ENCODE results near the gene SLC6A17. TPM values are rescaled to one million over a fixed set of nuclear protein-coding genes. Genes with fewer than 3 reads are reported as not detected.

The SLC6A17 gene
- total RNA-seq, 6 experiments from 2014 or later = not detected

- DNase-seq (no peak), ATAC-seq (no peak)
- no peaks in the 10 kb centered on the region for H3K27me3 ChIP-seq
- TF ChIP-seq CTCF (IDR thresholded peaks at IDR 0.05) (no peak), POLR2A (IDR thresholded peaks at IDR 0.05) (no peak)
- H3K36me3 ChIP-seq = no peaks in the 10 kb centered on the region
- intact Hi-C loops (cut with DNase I) = no loop called here
- H3K4me1 ChIP-seq = no peaks in the 10 kb centered on the region
- no peak overlapping the region for H3K4me3 ChIP-seq
- WGBS (ENCODE audit: insufficient coverage, low coverage, low lambda C conversion rate, missing lambda C conversion rate) = 43% methylated on average over 2 of the region's 2 CpGs
- no peak overlapping the region for H3K27ac ChIP-seq
- H3K9me3 ChIP-seq = no peaks in the 10 kb centered on the region
Observed at GRCh38 chr1:110241516-110241915, 91.2 kb downstream of the SLC6A17 start.

- DNase-seq (no peak), ATAC-seq (no peak)
- Histone ChIP-seq H3K4me3 (no peak overlapping the region), H3K27me3 (no peaks in the 10 kb centered on the region), H3K27ac (no peak overlapping the region), H3K36me3 (no peaks in the 10 kb centered on the region), H3K9me3 (no peaks in the 10 kb centered on the region), H3K4me1 (no peaks in the 10 kb centered on the region)
- intact Hi-C loops (cut with DNase I) = no loop called here
- no peak for TF ChIP-seq CTCF (IDR thresholded peaks at IDR 0.05)
- no peak for TF ChIP-seq POLR2A (IDR thresholded peaks at IDR 0.05)
- WGBS (ENCODE audit: insufficient coverage, low coverage, low lambda C conversion rate, missing lambda C conversion rate) = 82% methylated on average over 3 of the region's 4 CpGs
Observed at GRCh38 chr1:110242062-110242461, 91.8 kb downstream of the SLC6A17 start.

DNA sequence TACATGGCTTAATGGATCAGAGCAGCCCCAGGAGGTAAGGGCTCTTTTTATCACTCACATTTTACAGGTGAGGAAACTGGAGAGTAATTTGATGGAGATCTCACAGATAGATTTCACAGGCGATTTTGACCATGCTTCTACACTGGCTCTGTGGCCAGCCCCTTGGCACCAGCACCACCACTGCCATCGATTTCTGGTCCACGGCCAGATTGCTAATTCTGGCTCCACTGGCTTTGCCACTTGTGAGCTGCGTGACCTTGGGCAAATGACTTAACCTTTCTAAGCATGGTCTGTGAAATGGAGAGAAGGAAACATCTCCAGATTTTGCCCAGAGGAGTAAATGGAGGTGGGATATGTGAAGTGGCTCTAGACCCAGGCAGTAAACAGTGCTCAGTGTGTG is 92.4 kb downstream of the SLC6A17 start:
- ATAC-seq (peak in 3 of 4 donors; percentile 15 to 25 (median 22)), DNase-seq (no peak)
- no peaks in the 10 kb centered on the region for H3K36me3 ChIP-seq
- TF ChIP-seq POLR2A (IDR thresholded peaks at IDR 0.05) (no peak), CTCF (IDR thresholded peaks at IDR 0.05) (no peak)
- WGBS (ENCODE audit: insufficient coverage, low coverage, low lambda C conversion rate, missing lambda C conversion rate) = 29% methylated on average over 3 of the region's 4 CpGs
- H3K9me3 ChIP-seq = no peaks in the 10 kb centered on the region
- no peak overlapping the region for H3K27ac ChIP-seq
- H3K4me1 ChIP-seq = no peaks in the 10 kb centered on the region
- no peaks in the 10 kb centered on the region for H3K27me3 ChIP-seq
- no peak overlapping the region for H3K4me3 ChIP-seq
- intact Hi-C loops (cut with DNase I) = no loop called here

DNA sequence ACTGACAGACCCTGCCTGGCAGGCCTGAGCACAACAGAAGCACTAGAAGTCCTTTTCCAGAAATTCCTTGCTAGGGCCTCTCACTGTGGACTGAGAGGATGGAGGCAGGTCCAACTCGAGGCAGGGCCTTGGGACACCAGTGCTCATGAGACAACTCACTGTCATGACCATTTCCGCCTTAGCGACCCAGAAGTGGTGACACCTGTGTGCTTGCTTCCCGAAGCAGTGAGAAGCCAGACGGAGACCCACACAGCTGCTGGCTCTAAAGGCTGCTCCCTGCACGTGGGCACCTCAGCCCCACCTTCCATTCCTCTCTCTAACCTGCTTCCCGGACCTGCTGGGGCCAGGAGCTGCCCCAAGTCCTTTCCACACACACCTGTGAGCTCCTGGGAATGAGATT is 92.9 kb downstream of the SLC6A17 start:
- intact Hi-C loops (cut with DNase I) = no loop called here
- Histone ChIP-seq H3K4me1 (no peaks in the 10 kb centered on the region), H3K36me3 (no peaks in the 10 kb centered on the region), H3K27me3 (no peaks in the 10 kb centered on the region), H3K9me3 (no peaks in the 10 kb centered on the region), H3K27ac (no peak overlapping the region), H3K4me3 (no peak overlapping the region)
- no peak for ATAC-seq
- DNase-seq = no peak
- 54% methylated on average over 3 of the region's 7 CpGs for WGBS (ENCODE audit: insufficient coverage, low coverage, low lambda C conversion rate, missing lambda C conversion rate)
- TF ChIP-seq POLR2A (IDR thresholded peaks at IDR 0.05) (no peak), CTCF (IDR thresholded peaks at IDR 0.05) (no peak)

DNA sequence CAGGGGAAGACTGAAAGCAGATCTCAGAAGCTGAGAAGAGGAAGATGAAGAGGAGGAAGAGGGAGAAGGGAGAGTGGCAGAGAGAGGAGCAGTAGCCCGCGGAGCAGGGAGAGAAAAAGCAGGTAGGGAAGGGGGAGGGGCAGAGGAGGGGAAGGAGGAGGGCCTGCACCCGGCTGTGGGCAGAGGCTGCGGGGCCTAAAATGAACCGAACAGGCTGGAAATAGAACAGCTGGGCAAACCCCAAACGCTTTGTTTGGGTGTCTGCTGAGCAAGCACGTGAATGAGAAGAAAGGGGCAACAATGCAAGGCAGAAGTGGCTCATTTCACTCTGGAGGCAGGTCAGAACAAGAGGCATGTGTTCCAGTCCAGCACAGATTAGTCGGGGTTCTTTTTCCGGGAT is 93.3 kb downstream of the SLC6A17 start:
- intact Hi-C loops (cut with DNase I) = no loop called here
- H3K4me3 ChIP-seq = no peak overlapping the region
- DNase-seq = no peak

More for the DNA sequence above, 93.3 kb downstream of the SLC6A17 start:
- ATAC-seq = no peak
- WGBS (ENCODE audit: insufficient coverage, low coverage, low lambda C conversion rate, missing lambda C conversion rate) = 50% methylated on average over 9 of the region's 9 CpGs
- H3K4me1 ChIP-seq = no peaks in the 10 kb centered on the region
- no peak for TF ChIP-seq POLR2A (IDR thresholded peaks at IDR 0.05)
- TF ChIP-seq CTCF (IDR thresholded peaks at IDR 0.05) = no peak
- no peaks in the 10 kb centered on the region for H3K9me3 ChIP-seq
- H3K27me3 ChIP-seq = no peaks in the 10 kb centered on the region
- no peak overlapping the region for H3K27ac ChIP-seq
- H3K36me3 ChIP-seq = no peaks in the 10 kb centered on the region

Measured in right lobe of liver (tissue), 6 donors.